Measurements from ENCODE around the gene CRTAC1. TPM values are rescaled to one million over a fixed set of nuclear protein-coding genes. Genes with fewer than 3 reads are reported as not detected.

The CRTAC1 gene
- total RNA-seq, 1 experiment from 2014 or later = not detected

DNA sequence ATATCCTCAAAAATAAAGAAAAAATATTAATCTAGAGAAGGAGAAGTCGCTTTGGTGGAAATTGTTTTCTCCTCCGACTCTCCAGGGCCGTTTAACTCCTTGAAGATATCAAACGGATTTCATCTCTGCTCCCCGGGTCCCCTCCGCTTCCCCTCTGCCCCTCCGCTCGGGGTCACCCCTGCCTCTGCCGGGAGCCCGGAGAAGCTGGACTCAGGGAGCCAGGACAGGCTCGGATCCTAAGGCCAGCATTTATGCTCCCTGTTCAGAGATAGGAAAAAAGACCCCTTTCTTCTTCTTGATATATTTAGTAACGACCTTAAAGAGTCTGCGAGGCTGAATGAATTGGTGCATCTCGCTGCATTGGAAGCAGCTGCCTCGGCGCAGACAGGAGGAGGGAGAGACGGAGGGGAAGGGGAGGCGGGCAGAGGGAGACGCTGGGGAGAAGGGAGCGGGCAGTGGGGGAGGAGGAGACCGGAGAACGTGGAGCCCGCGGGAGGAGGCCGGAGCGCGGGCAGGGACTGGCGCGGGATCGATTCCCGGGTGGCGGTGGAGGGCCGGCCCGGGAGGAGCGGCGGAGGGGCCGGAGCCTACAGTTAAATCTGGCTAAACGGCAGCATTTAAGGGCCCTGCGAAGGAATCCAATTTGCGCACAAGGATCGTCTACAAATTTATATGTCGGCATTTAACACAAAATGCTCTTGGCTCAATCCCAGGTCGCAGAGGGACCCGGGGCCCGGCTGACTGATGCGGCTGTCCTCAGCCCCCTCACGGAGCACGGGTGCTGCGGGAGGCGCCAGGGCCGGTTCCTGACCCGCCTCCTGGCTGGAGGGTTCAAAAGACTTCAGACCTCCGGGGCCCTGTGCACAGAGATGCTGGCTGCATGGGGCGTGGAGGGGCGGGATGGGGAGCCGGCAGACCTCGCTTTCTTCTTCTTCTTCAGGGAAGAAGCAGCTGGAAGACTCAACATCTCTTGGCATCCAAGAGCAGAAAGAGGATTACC lies 55.6 kb downstream of the CRTAC1 start:
- DNase-seq (ENCODE audit: low spot score) = no peak

DNA sequence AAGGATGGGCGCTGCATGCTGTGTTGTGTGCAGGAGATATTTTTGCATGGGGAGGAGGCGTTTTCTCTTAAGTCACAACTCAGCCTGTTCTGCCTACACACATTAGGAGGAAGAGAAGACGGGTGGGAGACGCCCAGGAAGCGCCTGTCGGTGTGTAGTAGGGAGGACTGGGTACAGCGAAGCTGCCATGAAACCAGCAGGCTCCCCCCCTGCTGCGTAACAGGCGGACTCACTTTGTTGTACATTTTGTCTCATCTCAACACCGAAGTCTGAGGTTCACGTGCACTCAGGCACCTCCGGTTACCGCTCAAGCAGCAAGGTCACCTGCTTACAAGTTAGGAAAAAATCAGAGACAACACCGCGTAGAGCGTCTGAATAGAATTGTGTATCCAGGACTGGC lies 56.3 kb downstream of the CRTAC1 start:
- DNase-seq (ENCODE audit: low spot score) = no peak

DNA sequence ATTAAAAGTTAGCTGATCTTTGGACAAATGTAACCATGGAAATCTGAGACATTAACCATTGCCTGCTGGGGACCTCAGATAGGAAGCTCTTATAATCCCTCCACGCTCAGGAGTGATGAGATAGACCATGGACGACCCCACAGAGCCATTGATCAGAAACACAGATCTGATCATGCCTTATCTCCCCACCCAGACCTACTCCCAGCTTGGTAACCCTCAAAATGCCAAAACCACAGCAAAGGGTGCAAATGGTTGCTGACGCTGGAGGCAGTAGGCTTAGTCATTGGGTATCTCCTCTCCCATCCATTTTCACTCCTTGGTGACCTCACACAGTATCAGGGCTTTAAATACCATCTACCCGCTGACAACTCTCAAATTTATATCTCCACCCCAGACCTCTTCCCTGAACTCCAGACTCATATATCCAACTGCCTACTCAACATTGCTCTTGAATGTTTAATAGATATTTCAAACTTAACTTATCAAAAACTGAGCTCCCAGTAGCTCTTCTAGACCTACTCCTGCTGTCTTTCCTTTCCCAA lies 60.8 kb downstream of the CRTAC1 start:
- DNase-seq (ENCODE audit: low spot score) = no peak

DNA sequence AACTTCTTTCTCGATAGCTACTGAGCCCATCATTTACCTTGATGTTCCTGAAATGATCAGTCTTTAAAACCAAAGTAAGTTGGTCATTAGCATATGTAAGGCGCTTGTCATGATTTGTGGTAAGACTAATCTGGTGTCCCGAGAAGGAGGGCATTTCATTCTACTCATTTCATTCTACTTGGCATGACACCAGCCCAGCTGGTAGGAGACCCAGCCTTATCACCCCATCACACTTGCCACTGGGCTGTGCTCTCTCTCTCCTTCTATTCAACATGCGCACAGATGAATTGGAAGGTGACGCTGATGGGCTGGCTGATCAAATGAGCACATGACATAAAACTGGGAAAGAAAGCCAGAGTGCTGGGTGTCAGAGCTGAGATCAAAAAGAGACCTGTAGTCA lies 65.7 kb downstream of the CRTAC1 start:
- no peak for DNase-seq (ENCODE audit: low spot score)

DNA sequence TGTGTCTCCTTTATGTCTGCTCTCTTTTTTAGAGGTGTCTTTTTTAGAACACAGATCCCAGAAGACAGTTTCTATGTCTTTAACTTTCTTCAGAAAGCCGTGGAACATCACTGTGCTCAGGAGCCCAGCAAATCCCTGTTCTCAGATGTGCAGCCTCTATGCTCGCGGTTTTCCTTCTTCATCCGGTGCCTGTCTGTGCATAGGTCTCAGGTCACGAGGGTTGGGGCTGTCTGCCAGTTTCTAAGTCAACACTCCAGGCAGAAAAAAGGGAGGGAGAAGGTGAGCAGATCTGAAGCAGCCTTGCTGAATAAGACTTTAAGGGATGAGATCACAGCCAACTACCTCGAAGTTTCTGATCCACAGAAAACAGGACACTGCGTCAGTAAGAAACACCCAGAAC lies 68.5 kb downstream of the CRTAC1 start:
- DNase-seq (ENCODE audit: low spot score) = no peak

DNA sequence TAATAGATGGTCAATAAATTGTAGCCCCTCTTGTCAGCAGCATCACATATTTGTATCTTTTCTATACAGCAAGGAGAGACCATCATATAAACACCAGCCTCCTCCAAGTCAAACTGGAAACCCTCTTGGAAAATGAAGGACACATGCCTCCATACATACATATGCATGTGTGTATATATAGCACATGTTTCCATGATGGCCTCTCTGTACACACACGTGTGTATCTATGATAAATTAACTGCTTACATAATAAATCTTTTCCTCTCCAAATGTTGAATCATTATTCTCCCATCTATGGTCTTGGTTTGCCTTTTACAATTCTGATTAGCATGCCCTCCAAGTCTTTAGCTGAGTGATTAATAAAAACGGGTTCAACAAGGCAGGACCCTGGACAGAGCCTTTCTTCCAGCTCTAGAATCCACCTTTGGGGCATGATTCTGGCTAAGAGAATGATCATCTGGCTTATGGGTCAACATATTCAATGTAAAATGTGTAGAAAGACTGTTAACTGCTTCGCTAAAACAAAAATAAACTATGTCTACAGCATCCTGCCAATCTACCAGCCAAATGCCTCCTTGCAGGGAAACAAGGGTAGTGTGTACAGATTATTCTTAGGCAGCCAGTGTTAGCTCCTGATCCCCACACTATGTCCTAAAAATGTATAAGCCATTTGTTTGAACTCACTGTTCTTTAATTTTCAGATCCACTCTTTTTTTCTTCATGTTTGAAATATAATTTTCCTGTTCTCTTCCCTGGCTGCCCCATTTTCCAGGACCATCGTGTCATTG lies 70.0 kb downstream of the CRTAC1 start:
- DNase-seq (ENCODE audit: low spot score) = no peak

DNA sequence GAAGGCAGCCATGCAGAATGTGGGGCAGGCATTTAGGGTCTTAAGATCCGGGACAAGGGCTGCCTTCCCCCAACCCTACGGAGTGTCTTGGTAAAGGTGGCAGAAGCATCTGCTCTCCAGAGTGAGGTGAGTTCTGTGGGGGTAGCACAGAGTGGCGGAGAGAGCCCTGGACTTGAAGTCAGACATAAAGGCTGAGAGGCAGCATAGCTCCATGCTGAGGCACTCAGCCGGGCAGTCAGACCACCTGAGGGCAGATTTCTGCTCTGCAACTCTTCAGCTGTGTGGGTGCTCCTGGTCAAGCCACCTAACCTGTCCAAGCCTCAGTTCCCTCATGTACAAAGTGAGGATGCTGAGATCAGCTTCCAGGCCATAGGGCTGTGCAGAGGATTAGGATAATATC lies 81.0 kb downstream of the CRTAC1 start:
- DNase-seq (ENCODE audit: low spot score) = no peak

DNA sequence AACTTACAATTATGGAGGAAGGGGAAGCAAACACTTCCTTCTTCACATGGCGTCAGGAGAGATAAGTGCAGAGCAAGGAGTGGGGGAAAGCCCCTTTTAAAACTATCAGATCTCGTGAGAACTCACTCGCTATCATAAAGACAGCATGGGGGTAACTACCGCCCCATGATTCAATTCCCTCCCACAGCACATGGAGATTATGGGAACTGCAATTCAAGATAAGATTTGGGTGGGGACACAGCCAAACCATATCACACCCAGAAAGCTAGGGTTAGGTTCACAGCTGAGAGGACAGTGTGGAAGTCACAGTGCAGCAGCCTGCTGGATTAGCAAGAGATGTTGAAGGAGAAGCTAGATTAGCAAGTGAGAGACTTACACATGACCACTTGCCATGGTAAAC lies 81.6 kb downstream of the CRTAC1 start:
- DNase-seq (ENCODE audit: low spot score) = no peak

DNA sequence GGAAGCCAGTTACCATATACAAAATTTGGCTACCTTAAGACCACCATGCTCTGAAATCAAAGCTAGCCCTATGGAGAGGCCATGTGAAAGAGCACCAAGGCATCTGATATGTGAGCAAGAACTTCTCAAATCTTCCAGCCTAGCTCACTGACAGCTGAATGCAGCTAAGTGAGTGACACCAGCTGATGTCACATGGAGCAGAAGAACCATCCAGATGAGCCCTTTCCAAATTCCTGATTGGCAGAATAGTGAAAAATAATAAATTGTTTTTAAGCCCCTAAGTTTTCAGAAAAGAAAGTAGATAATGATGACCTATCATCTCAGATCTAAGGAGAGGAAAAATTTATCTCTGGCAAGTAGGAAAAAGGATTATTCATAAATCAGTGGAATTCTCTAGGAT lies 85.6 kb downstream of the CRTAC1 start:
- no peak for DNase-seq (ENCODE audit: low spot score)

DNA sequence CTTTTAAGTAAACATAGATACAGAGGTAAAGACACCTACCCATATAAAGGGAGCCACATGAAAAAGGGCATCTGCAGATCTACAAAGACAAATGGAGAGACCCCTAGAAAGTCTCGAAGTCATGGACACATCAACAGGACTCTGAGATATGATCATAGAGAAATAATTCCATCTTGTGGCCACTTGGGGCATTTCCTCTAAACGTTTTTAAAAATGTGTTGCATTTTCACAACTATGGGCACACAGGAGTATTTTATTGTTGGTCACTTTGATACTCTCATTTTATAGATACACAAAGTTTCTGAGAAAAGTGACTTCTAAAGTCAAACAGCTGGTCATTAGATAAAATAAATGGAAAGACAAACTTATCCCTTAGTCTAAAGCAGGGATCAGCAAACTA lies 87.1 kb downstream of the CRTAC1 start:
- no peak for DNase-seq (ENCODE audit: low spot score)

DNA sequence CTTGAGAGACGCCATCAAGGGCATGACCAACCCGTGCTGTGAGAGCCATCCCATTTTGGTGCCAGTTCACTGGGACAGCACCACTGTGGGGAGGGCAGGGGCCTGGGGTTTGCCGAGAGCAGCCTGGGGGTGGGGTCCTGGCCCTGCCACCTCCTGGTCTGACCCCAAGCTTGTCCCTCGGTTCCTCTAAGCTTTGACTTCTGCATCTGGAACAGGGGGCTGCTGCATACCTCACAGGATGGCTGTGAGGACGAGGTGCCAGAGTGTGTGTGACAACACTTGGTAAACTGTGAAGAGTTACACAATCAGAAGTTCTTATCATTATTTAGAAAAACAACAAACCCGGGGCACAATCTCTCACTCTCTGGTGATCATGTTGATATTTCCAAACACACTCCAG lies 89.9 kb downstream of the CRTAC1 start:
- DNase-seq (ENCODE audit: low spot score) = no peak

DNA sequence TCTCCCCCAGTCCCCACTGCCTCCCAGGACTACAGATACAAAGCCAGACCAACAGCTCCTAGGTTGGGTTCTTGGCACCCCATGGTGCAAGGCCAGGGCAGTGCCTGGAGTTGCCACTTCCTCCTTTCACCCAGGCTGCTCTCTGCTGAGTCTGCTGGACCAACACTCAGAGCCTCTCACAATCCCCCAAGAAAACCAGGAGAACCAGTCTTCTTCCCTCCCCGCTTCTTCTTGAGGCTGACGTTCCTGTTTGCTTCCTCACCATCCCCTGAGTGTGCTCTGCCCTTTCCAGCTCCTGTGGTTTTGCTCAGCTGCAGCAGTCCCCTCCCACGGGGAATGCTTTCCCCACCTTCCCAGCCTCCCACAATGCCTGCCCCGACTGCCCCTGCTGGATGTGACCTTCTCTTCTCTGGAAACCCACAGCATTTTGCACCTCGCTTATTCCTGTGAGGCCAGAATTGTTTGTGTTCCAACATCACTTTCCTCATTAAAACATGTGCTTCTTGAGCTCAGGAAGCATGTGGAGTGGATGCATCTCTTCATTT lies 90.9 kb downstream of the CRTAC1 start:
- no peak for DNase-seq (ENCODE audit: low spot score)

DNA sequence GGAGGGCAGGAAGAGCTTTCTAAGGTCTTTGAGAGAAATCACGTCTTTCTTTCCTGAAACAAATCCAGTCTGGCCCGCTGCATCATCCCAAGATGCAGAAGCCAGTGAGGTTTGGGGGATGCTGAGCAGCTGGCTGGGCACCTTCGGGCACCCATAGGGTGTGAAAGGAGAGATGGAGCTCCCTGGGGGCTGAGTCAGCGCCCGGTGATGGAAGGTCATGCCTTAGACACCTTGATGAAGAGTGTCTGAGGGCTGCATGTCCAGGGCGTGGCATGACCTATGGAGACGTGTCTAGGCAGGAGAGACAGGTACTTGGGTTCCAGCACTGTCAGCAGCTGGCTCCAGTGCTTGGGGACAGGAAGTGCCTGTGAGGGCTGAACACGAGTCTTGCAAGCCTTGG lies 92.5 kb downstream of the CRTAC1 start:
- no peak for DNase-seq (ENCODE audit: low spot score)

DNA sequence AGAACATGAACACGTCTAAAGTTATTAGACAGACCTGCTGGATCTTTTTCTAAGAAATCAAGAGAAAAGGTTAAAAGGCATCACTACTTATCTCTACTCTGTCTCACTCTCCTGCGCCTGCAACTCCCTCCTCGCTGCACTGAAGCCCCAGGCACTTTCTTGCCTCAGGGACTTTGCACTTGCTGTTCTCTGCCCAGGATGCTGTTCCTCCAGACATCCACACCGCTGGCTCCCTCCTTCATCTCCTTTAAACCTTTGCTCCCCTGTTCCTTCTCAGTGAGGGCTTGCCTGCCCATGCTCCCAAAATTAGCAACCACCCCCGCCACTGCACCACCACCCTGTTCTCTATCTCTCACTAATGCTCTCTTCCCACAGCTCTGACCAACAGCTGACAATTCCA lies 93.4 kb downstream of the CRTAC1 start:
- DNase-seq (ENCODE audit: low spot score) = no peak

DNA sequence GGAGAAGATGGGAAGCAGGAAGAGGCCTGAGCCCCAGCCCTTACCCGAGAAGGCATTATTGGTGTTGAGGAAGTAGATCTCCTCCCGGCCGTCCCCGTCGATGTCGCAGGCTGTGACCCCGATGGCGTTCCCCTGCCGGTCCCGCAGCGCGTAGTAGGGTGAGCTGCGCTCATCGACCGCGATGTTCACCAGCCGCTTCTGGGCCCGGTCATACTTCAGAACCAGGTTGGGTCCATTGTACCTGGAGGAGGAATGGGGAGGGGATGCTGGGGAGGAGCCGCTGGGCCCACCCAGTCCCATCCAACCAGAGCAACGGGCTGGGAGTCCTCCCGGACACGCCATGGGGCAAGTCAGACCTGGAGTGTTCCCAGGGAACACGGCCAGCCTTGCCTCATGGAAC lies 94.3 kb downstream of the CRTAC1 start:
- no peak for DNase-seq (ENCODE audit: low spot score)

DNA sequence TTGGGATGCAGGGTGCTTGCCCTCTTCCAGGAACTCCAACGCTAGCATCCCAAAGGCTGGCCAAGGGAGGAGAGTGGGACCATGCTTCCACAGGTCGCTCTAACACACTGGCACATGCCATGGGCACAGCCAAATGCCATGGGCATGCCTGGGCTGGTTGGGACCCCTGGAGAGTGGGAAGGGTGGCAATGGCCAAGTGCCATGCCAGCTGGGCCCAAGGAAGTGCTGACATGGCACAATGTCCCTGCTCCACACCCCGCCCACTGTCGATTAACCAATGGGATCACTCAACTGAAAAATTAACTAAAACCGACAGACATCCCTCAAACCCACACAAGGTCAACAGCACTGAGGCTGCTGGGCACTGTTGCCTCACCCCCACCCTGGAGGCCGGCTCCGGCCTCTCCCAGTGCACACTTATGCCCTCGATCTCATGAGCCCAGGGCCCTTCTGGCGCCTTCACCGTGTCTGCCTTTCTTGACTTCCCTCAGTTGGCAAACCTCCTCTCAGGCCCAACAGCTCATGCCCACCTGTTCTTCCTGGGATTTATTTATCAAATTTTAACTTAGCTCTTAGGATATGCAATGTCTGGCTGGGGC lies 97.4 kb downstream of the CRTAC1 start:
- no peak for DNase-seq (ENCODE audit: low spot score)

DNA sequence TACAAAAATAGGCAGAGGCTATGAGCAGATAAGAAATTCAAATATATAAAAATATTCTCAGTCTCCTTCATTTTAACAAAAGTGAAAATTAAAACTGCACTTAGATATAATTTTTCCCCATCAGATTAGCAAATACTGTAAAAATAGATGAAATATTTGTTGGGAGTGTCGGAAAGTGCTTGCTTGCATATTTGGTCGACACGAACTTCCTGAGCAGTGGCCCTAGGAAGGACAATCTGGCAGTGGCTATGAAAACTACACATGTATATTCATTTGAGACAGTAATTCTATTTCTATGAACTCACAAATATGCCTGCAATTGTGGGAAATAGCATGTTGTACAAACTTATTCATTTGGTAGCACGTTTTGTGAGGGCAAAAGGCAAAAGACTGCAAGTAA lies 99.4 kb downstream of the CRTAC1 start:
- DNase-seq (ENCODE audit: low spot score) = no peak

DNA sequence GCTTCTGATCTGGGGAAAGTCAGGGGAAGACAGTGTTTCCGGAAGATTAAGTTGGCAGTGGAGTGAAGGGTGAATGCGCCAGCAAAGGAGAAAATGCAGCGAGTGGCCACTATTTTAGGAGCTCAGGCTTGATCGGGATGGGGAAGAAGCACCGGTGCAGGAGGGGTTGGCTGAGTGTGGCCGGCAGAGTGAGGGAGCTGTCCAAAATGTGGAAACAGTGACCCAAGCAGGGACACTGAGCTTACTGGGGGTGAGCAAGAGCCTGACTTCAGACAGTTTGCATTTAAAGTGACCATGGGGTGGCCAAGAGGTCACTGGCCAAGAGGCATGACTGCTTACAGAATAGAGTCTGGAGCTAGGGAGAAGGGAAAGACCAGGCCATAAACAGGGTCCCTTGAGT lies 101.5 kb downstream of the CRTAC1 start:
- no peak for DNase-seq (ENCODE audit: low spot score)

DNA sequence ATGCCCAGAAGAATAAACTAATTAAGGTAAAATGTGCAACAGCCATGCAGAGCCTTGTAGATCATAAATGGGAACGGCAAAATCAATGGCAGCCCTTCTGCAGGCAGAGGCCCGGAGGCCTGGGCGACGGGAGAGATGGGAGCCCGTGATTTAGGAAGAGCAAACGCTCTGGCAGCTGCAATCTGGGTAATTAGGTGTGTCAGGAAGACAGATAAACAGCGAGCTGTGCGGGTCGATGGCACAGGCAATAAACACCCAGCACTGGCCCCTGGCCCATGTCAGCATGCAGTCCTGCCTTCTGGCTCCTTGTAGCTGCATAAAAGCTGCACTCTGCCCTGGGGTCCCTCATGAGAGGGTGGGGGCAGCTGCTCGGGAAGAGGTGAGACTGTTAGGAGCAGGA lies 102.8 kb downstream of the CRTAC1 start:
- DNase-seq (ENCODE audit: low spot score) = no peak

DNA sequence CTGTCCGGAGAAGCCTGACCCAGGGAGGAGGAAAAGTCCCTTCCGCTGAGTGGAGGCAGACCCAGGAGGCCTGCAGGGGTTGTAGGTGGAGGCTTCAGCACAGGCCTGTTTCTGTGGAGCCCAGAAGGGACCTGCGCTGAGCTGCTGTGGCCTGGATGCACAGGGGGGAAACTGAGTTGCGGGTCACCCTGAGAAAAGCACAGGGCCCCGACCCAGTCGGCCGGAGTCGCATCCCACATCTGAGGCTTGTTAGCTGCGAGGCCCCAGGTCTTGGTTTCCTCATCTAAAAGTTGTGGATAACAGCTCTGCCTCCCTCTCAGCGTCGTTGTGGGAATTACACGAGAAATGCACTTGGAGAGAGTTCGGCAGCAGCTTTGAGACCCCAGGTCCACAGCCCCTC lies 104.4 kb downstream of the CRTAC1 start:
- no peak for DNase-seq (ENCODE audit: low spot score)

DNA sequence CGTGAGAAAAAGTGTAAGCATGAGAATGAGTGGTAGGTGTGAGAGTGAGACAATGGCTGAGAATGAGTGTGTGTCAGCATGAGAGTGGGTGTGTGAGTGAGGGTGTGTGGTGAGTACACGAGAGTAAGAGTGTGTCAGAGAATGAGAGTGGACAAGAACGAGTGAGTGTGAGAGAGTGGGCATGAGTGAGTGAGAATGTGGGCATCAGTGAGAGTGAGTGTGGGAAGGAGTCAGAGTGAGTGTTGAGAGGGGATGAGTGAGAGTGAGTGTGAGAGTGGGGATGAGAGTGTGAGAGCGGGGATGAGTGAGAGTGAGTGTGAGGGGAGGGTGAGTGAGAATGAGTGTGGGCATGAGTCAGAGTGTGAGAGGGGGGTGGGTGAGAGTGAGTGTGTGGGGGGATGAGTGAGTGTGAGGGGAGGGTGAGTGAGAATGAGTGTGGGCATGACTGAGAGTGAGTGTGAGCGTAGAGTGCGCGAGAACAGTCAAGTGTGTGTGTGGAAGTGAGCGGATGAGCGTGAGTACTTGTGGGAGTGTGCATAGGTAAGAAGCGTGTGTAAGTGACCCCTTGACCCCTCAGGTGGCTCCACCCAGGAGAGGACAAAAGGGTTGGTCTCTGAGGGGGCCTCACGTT lies 105.0 kb downstream of the CRTAC1 start:
- DNase-seq (ENCODE audit: low spot score) = no peak

DNA sequence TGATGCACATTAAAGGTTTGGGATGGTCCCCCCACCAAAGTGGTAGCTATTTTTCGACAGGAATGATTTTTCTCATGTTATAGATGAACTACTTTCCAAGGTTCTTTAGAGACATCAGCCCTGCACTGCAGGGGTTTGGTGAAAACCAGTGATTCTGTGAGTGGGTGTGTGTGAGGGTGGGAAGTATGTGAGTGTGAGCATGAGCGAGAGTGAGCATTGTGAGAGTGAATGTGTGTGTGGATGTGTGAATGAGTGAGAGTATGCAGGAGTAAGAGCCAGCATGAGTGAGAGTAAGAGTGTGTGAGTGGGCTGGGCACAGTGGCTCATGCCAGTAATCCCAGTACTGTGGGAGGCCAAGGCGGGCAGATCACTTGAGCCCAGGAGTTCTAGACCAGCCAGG lies 105.7 kb downstream of the CRTAC1 start:
- no peak for DNase-seq (ENCODE audit: low spot score)

Data from A172 (cell line).